H9 (cell line): ENCODE results near the gene ROR1. TPM values are rescaled to one million over a fixed set of nuclear protein-coding genes. Genes with fewer than 3 reads are reported as not detected.

Source experiments
- DNase-seq: peaks from one replicate; pipeline ENCODE4 v3.0.0-alpha.2; 2017
- H2AFZ ChIP-seq: one replicate; pipeline ENCODE4 v1.6.1; 2013; ENCODE audit warnings: mild to moderate bottlenecking, low read length, control low read depth, moderate library complexity
- H2AK5ac ChIP-seq: 2 replicates; pipeline ENCODE4 v1.6.1; 2013; ENCODE audit warnings: low read length, control low read depth, mixed read lengths; ENCODE audit not compliant: insufficient read length
- H2BK120ac ChIP-seq: one replicate; pipeline ENCODE4 v1.6.1; 2013; ENCODE audit warnings: low read depth, mild to moderate bottlenecking, low read length, control low read depth, inconsistent platforms; ENCODE audit not compliant: poor library complexity, severe bottlenecking
- H2BK12ac ChIP-seq: 2 replicates; pipeline ENCODE4 v1.6.1; 2013; ENCODE audit warnings: low read length, control low read depth, mixed read lengths, low read depth; ENCODE audit not compliant: insufficient read length
- H2BK15ac ChIP-seq: 2 replicates; pipeline ENCODE4 v1.6.1; 2013; ENCODE audit warnings: low read depth, low read length, control low read depth
- H2BK20ac ChIP-seq: one replicate; pipeline ENCODE4 v1.6.1; 2013; ENCODE audit warnings: low read depth, mild to moderate bottlenecking, low read length, control low read depth, inconsistent platforms; ENCODE audit not compliant: poor library complexity, severe bottlenecking
- H2BK5ac ChIP-seq: 2 replicates; pipeline ENCODE4 v1.6.1; 2013; ENCODE audit warnings: low read length, control low read depth, mixed read lengths; ENCODE audit not compliant: insufficient read length
- H3K14ac ChIP-seq: 2 replicates; pipeline ENCODE4 v1.6.1; 2013; ENCODE audit warnings: low read length, control low read depth; ENCODE audit not compliant: insufficient read depth
- H3K18ac ChIP-seq: 2 replicates; pipeline ENCODE4 v1.6.1; 2013; ENCODE audit warnings: low read depth, mild to moderate bottlenecking, mixed read lengths, low read length, control low read depth; ENCODE audit not compliant: insufficient read length
- H3K23ac ChIP-seq: 2 replicates; pipeline ENCODE4 v1.6.1; 2013; ENCODE audit warnings: low read length, control low read depth, mixed read lengths, low read depth; ENCODE audit not compliant: insufficient read length
- H3K23me2 ChIP-seq: 2 replicates; pipeline ENCODE4 v1.6.1; 2013; ENCODE audit warnings: low read depth, mild to moderate bottlenecking, mixed read lengths, low read length, control low read depth; ENCODE audit not compliant: insufficient read length, poor library complexity, severe bottlenecking
- H3K27ac ChIP-seq: 2 replicates; pipeline ENCODE4 v1.5.1; 2013; ENCODE audit warnings: low read length, control low read depth, mixed read lengths, low read depth; ENCODE audit not compliant: insufficient read length
- H3K27me3 ChIP-seq: 2 replicates; pipeline ENCODE4 v1.6.1; 2013; ENCODE audit warnings: low read length, control low read depth, inconsistent platforms; ENCODE audit not compliant: insufficient read depth
- H3K4ac ChIP-seq: 2 replicates; pipeline ENCODE4 v1.6.1; 2013; ENCODE audit warnings: low read depth, mild to moderate bottlenecking, control low read depth, inconsistent platforms, low read length, moderate library complexity
- H3K4me1 ChIP-seq: 2 replicates; pipeline ENCODE4 v1.6.1; 2013; ENCODE audit warnings: low read length, control low read depth, inconsistent platforms; ENCODE audit not compliant: insufficient read depth
- H3K4me2 ChIP-seq: 2 replicates; pipeline ENCODE4 v1.6.1; 2013; ENCODE audit warnings: low read length, control low read depth, mixed read lengths; ENCODE audit not compliant: insufficient read length, insufficient read depth
- H3K56ac ChIP-seq: 2 replicates; pipeline ENCODE4 v1.6.1; 2013; ENCODE audit warnings: low read depth, mild to moderate bottlenecking, mixed read lengths, low read length, control low read depth; ENCODE audit not compliant: insufficient read length
- H3K79me1 ChIP-seq: 2 replicates; pipeline ENCODE4 v1.6.1; 2013; ENCODE audit warnings: low read depth, mild to moderate bottlenecking, moderate library complexity, low read length, control low read depth, inconsistent platforms; ENCODE audit not compliant: insufficient read depth, poor library complexity, severe bottlenecking
- H3K79me2 ChIP-seq: 2 replicates; pipeline ENCODE4 v1.6.1; 2013; ENCODE audit warnings: low read length, control low read depth, inconsistent platforms; ENCODE audit not compliant: insufficient read depth
- H3K9ac ChIP-seq: 2 replicates; pipeline ENCODE4 v1.6.1; 2013; ENCODE audit warnings: low read length, control low read depth, mixed read lengths; ENCODE audit not compliant: insufficient read length; ENCODE audit errors: extremely low read depth
- H3K9me3 ChIP-seq: one replicate; pipeline ENCODE4 v1.6.1; 2013; ENCODE audit warnings: low read depth, low read length, inconsistent platforms; ENCODE audit not compliant: control insufficient read depth
- H3T11ph ChIP-seq: one replicate; pipeline ENCODE4 v1.6.1; 2013; ENCODE audit warnings: mild to moderate bottlenecking, low read length, control low read depth, inconsistent platforms
- H4K20me1 ChIP-seq: one replicate; pipeline ENCODE4 v1.6.1; 2013; ENCODE audit not compliant: control insufficient read depth, insufficient read length, insufficient read depth
- H4K5ac ChIP-seq: 2 replicates; pipeline ENCODE4 v1.6.1; 2013; ENCODE audit warnings: low read depth, mild to moderate bottlenecking, mixed read lengths, low read length, control low read depth; ENCODE audit not compliant: insufficient read length
- H4K8ac ChIP-seq: replicated peaks from 2 replicates; pipeline ENCODE4 v1.6.1; 2013; ENCODE audit warnings: low read length, control low read depth, mixed read lengths, low read depth; ENCODE audit not compliant: insufficient read length
- H4K91ac ChIP-seq: 2 replicates; pipeline ENCODE4 v1.6.1; 2013; ENCODE audit warnings: low read depth, mild to moderate bottlenecking, moderate library complexity, mixed read lengths, low read length, control low read depth; ENCODE audit not compliant: insufficient read length
- H3K27ac Mint-ChIP-seq, 3 experiments: 2 replicates in 2 of 3; 3 replicates in 1 of 3; pipeline ENCODE4 v1.8.0; 2020 to 2021; ENCODE audit warnings: mixed read lengths in 3 of 3, mild to moderate bottlenecking in 1 of 3, moderate library complexity in 1 of 3
- H3K27me3 Mint-ChIP-seq: 2 replicates; pipeline ENCODE4 v1.8.0; 2021; ENCODE audit warnings: low read depth, mild to moderate bottlenecking, moderate library complexity, mixed read lengths
- H3K36me3 Mint-ChIP-seq, 3 experiments: 2 replicates in 2 of 3; 3 replicates in 1 of 3; pipeline ENCODE4 v1.8.0; 2020 to 2021; ENCODE audit warnings: low read depth in 3 of 3, mixed read lengths in 3 of 3; ENCODE audit not compliant: insufficient read depth in 1 of 3
- H3K4me1 Mint-ChIP-seq, 2 experiments: 2 replicates each; pipeline ENCODE4 v1.8.0; 2020; ENCODE audit warnings: mixed read lengths in 2 of 2
- H3K4me3 Mint-ChIP-seq, 2 experiments: 2 replicates in 1 of 2; 3 replicates in 1 of 2; pipeline ENCODE4 v1.8.0; 2020 to 2021; ENCODE audit warnings: mild to moderate bottlenecking in 2 of 2, mixed read lengths in 2 of 2, moderate library complexity in 1 of 2
- H3K9me3 Mint-ChIP-seq, 2 experiments: 2 replicates in 1 of 2; 3 replicates in 1 of 2; pipeline ENCODE4 v1.8.0; 2020; ENCODE audit warnings: mild to moderate bottlenecking in 2 of 2, mixed read lengths in 2 of 2, moderate library complexity in 1 of 2
- CTCF ChIP-seq: fragments of 200-600 bp; sonication (generic); conservative IDR thresholded peaks from 3 replicates; pipeline ENCODE4 v1.8.0; 2021; ENCODE audit warnings: antibody characterized with exemption, mild to moderate bottlenecking
- WGBS: extraction: QIAGEN DNeasy Blood & Tissue Kit; methylation state at CpG from one replicate; pipeline ENCODE4 v1.1.7; 2013; ENCODE audit warnings: missing lambda C conversion rate, low lambda C conversion rate, mixed read lengths; ENCODE audit not compliant: insufficient read length; ENCODE audit errors: extremely low coverage; 5-methylcytosine and 5-hydroxymethylcytosine counted together
- total RNA-seq: library from RNA; stranded (reverse); gene quantifications from 2 replicates; pipeline ENCODE4 v1.2.1, GENCODE V29; 2021

ROR1 gene
- total RNA-seq, 1 experiment from 2014 or later: 75.9 TPM

- no peak overlapping the region for H3K14ac ChIP-seq
- no peak overlapping the region for H2AK5ac ChIP-seq
- H3K4me2 ChIP-seq: no peak overlapping the region
- no peaks in the 10 kb centered on the region for H4K20me1 ChIP-seq
- no peak overlapping the region for H3K18ac ChIP-seq
- whole genome bisulfite sequencing: no CpG with 5 or more reads among the region's 6 CpGs
- Mint-ChIP-seq H3K4me1 (peaks cover 19 to 28% of the 10 kb centered on the region in 2 experiments), H3K36me3 (peaks cover 11 to 25% (median 16%) of the 10 kb centered on the region in 3 experiments), H3K27ac (no peak overlapping the region), H3K9me3 (peaks cover 0 to 4% of the 10 kb centered on the region in 2 experiments; a peak in 2 of 5 replicates), H3K4me3 (no peak overlapping the region), H3K27me3 (peaks cover 16% of the 10 kb centered on the region)
- no peak for TF ChIP-seq CTCF
- no peak overlapping the region for H3K9ac ChIP-seq
- H2BK12ac ChIP-seq: no peak overlapping the region
- no peak overlapping the region for H4K8ac ChIP-seq
- H3K4ac ChIP-seq: no peak overlapping the region
- no peak overlapping the region for H3K23ac ChIP-seq
- H3K79me2 ChIP-seq: no peaks in the 10 kb centered on the region
- H4K91ac ChIP-seq: no peak overlapping the region
- H2BK120ac ChIP-seq: no peak overlapping the region
- H3T11ph ChIP-seq: no peak overlapping the region
- H2BK5ac ChIP-seq: no peak overlapping the region
- H2BK20ac ChIP-seq: no peak overlapping the region
- H4K5ac ChIP-seq: no peak overlapping the region
- no peak overlapping the region for H3K56ac ChIP-seq
- no peak for DNase-seq
- no peaks in the 10 kb centered on the region for H3K27me3 ChIP-seq
- no peaks in the 10 kb centered on the region for H3K23me2 ChIP-seq
- no peak overlapping the region for H3K27ac ChIP-seq
- no peaks in the 10 kb centered on the region for H3K9me3 ChIP-seq
- no peak overlapping the region for H2AFZ ChIP-seq
- no peak overlapping the region for H2BK15ac ChIP-seq
- H3K4me1 ChIP-seq: peaks cover 5% of the 10 kb centered on the region
- no peaks in the 10 kb centered on the region for H3K79me1 ChIP-seq
These were observed 288.7 kb downstream of the ROR1 start for GRCh38 chr1:64062529-64062928.
